NB4 (cell line): ENCODE measurements around the gene FOXL1.

Source experiments
- MYC ChIP-seq: IDR thresholded peaks from 2 replicates; pipeline ENCODE4 v1.6.1; 2011; ENCODE audit warnings: low read depth, low read length
- TF ChIP-seq, protein P1 (sequence below): IDR thresholded peaks from one replicate; pipeline ENCODE4 v1.5.1; 2012; ENCODE audit warnings: low read depth, low read length
- TF ChIP-seq, protein P2 (sequence below): IDR thresholded peaks from 2 replicates; pipeline ENCODE4 v1.6.1; 2011; ENCODE audit warnings: low read depth, low read length

DNA sequence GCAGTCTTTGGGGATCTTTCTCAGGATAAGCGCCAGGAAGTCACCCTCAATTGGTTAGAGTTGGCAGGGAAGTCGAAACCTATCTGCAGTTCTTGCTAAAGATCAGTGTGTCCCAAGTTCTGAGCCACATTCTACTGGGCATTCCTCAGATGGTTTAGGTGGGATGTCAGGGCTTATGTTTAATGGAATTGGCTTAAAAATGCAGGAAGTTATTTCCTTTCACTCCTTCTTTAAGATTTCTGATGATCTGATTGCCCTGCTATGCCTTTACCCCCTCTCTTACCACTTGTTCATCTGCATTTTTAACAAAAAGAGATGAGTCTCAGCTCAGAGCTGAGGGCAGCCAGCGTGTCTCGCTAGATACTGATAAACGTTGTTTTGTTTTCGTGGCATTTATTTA, 30.8 kb downstream of the FOXL1 start:
- TF ChIP-seq, protein P1, sequence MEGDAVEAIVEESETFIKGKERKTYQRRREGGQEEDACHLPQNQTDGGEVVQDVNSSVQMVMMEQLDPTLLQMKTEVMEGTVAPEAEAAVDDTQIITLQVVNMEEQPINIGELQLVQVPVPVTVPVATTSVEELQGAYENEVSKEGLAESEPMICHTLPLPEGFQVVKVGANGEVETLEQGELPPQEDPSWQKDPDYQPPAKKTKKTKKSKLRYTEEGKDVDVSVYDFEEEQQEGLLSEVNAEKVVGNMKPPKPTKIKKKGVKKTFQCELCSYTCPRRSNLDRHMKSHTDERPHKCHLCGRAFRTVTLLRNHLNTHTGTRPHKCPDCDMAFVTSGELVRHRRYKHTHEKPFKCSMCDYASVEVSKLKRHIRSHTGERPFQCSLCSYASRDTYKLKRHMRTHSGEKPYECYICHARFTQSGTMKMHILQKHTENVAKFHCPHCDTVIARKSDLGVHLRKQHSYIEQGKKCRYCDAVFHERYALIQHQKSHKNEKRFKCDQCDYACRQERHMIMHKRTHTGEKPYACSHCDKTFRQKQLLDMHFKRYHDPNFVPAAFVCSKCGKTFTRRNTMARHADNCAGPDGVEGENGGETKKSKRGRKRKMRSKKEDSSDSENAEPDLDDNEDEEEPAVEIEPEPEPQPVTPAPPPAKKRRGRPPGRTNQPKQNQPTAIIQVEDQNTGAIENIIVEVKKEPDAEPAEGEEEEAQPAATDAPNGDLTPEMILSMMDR, result no peak
- TF ChIP-seq, protein P2, sequence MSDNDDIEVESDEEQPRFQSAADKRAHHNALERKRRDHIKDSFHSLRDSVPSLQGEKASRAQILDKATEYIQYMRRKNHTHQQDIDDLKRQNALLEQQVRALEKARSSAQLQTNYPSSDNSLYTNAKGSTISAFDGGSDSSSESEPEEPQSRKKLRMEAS, result no peak
- TF ChIP-seq MYC, result no peak
